ENCODE results near the gene SERPINB3. TPM values are rescaled to one million over a fixed set of nuclear protein-coding genes. Genes with fewer than 3 reads are reported as not detected.

The SERPINB3 gene
- polyA plus RNA-seq, 1 donor (not counting 4 experiments of a cell fraction or from before 2014, with no cell fraction given) = 12.7 TPM

DNA sequence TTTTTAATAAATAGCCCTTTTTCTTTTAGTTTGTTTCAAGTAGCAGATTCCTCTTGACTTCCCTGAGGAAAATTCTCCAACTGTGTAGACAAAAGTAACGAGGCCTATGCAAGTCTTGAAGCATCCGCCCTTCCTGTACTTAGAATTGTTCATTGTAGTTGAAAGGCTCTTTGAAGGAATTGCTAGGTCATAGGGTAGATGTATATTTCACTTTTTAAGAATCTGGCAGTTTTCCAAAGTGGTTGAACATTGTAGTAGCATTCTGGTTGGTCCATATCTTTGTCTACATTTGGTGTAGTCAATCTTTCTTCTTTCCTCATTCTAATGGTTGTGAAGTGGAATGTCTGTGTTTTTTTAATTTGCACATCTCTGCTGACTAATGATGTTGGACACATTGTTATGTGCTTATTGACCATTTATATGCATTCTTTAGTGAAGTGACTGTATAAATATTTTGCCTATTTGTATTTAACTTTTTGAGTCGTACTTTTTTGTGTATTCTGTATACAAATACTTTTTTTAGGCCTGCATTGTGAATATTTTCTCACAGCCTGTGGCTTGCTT, 35.5 kb upstream of the SERPINB3 start:
- no peaks in the 10 kb centered on the region for H3K36me3 ChIP-seq (ENCODE audit: control insufficient read depth in 2 of 2, extremely low read depth in 1 of 2, insufficient read depth in 2 of 2, low read length in 2 of 2)
- H2AFZ ChIP-seq (ENCODE audit: control insufficient read depth, low read length) = no peak overlapping the region
- no peak overlapping the region for H3K4me2 ChIP-seq (ENCODE audit: control insufficient read depth, extremely low read depth, insufficient read depth, low read depth, low read length)
- no peaks in the 10 kb centered on the region for H4K20me1 ChIP-seq (ENCODE audit: control insufficient read depth, extremely low read depth, insufficient read depth, low read length)
- no peaks in the 10 kb centered on the region for H3K9me3 ChIP-seq (ENCODE audit: control insufficient read depth, low read depth, low read length)
- DNase-seq (ENCODE audit: low read depth, low spot score) = no peak
- FAIRE-seq = no peak
- no peaks in the 10 kb centered on the region for H3K4me1 ChIP-seq (ENCODE audit: control insufficient read depth, extremely low read depth, insufficient read depth, low read length)
- no peak overlapping the region for H3K27ac ChIP-seq (ENCODE audit: control insufficient read depth, insufficient read depth, low read length)
- TF ChIP-seq, protein P1, sequence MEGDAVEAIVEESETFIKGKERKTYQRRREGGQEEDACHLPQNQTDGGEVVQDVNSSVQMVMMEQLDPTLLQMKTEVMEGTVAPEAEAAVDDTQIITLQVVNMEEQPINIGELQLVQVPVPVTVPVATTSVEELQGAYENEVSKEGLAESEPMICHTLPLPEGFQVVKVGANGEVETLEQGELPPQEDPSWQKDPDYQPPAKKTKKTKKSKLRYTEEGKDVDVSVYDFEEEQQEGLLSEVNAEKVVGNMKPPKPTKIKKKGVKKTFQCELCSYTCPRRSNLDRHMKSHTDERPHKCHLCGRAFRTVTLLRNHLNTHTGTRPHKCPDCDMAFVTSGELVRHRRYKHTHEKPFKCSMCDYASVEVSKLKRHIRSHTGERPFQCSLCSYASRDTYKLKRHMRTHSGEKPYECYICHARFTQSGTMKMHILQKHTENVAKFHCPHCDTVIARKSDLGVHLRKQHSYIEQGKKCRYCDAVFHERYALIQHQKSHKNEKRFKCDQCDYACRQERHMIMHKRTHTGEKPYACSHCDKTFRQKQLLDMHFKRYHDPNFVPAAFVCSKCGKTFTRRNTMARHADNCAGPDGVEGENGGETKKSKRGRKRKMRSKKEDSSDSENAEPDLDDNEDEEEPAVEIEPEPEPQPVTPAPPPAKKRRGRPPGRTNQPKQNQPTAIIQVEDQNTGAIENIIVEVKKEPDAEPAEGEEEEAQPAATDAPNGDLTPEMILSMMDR (optimal IDR thresholded peaks at IDR 0.05 in 1 of 3, IDR thresholded peaks at IDR 0.05 in 1 of 3, conservative IDR thresholded peaks at IDR 0.05 in 1 of 3; ENCODE audit: extremely low read depth in 1 of 3, insufficient read depth in 2 of 3, low read length in 3 of 3) = no peak
- no peak for TF ChIP-seq EZH2 (IDR thresholded peaks at IDR 0.05; ENCODE audit: low read length)
- dilution Hi-C loops (cut with MboI; ENCODE audit: extremely low pct_ligation_motif_present, low sequenced_read_pairs) = no loop called here
- no peaks in the 10 kb centered on the region for H3K9me1 ChIP-seq (ENCODE audit: control insufficient read depth, extremely low read depth, insufficient read depth, low read length)
- H3K27me3 ChIP-seq (ENCODE audit: control insufficient read depth, extremely low read depth, insufficient read depth, low read length) = no peaks in the 10 kb centered on the region
- H3K79me2 ChIP-seq (ENCODE audit: control insufficient read depth, insufficient read depth, low read length) = no peaks in the 10 kb centered on the region
- no peak overlapping the region for H3K4me3 ChIP-seq (ENCODE audit: control insufficient read depth in 2 of 3, extremely low read depth in 1 of 3, insufficient read depth in 2 of 3, low read depth in 1 of 3, low read length in 3 of 3)
- no peak overlapping the region for H3K9ac ChIP-seq (ENCODE audit: control insufficient read depth, extremely low read depth, insufficient read depth, low read length)

DNA sequence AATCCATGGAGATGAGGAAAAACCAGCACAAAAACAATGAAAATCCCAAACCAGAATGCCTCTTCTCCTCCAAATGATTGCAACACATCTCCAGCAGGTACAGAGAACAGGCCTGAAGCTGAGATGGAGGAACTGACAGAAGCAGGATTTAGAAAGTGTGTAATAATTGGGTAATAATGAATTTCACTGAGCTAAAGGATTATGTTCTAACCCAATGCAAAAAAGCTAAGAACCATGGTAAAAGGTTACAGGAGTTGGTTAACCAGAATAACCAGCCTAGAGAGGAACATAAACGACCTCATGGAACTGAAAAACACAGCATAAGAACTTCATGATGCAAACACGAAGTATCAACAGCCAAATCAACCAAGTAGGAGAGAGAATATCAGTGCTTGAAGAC, 27.4 kb upstream of the SERPINB3 start:
- Histone ChIP-seq H3K4me1 (ENCODE audit: control insufficient read depth, extremely low read depth, insufficient read depth, low read length) (peaks cover 7% of the 10 kb centered on the region), H4K20me1 (ENCODE audit: control insufficient read depth, extremely low read depth, insufficient read depth, low read length) (no peaks in the 10 kb centered on the region), H3K27me3 (ENCODE audit: control insufficient read depth, extremely low read depth, insufficient read depth, low read length) (no peaks in the 10 kb centered on the region), H2AFZ (ENCODE audit: control insufficient read depth, low read length) (no peak overlapping the region), H3K9me1 (ENCODE audit: control insufficient read depth, extremely low read depth, insufficient read depth, low read length) (no peaks in the 10 kb centered on the region), H3K4me3 (ENCODE audit: control insufficient read depth in 2 of 3, extremely low read depth in 1 of 3, insufficient read depth in 2 of 3, low read depth in 1 of 3, low read length in 3 of 3) (no peak overlapping the region), H3K36me3 (ENCODE audit: control insufficient read depth in 2 of 2, extremely low read depth in 1 of 2, insufficient read depth in 2 of 2, low read length in 2 of 2) (no peaks in the 10 kb centered on the region), H3K4me2 (ENCODE audit: control insufficient read depth, extremely low read depth, insufficient read depth, low read depth, low read length) (no peak overlapping the region), H3K9ac (ENCODE audit: control insufficient read depth, extremely low read depth, insufficient read depth, low read length) (no peak overlapping the region), H3K9me3 (ENCODE audit: control insufficient read depth, low read depth, low read length) (no peaks in the 10 kb centered on the region), H3K79me2 (ENCODE audit: control insufficient read depth, insufficient read depth, low read length) (no peaks in the 10 kb centered on the region), H3K27ac (ENCODE audit: control insufficient read depth, insufficient read depth, low read length) (no peak overlapping the region)
- TF ChIP-seq, protein P1 (optimal IDR thresholded peaks at IDR 0.05 in 1 of 3, IDR thresholded peaks at IDR 0.05 in 1 of 3, conservative IDR thresholded peaks at IDR 0.05 in 1 of 3; ENCODE audit: extremely low read depth in 1 of 3, insufficient read depth in 2 of 3, low read length in 3 of 3) = no peak
- TF ChIP-seq EZH2 (IDR thresholded peaks at IDR 0.05; ENCODE audit: low read length) = no peak
- FAIRE-seq = no peak
- dilution Hi-C loops (cut with MboI; ENCODE audit: extremely low pct_ligation_motif_present, low sequenced_read_pairs) = no loop called here
- no peak for DNase-seq (ENCODE audit: low read depth, low spot score)

All from keratinocyte (primary cell).